GM10248 (cell line): ENCODE results near the gene SLCO2B1.

Source experiments
- CTCF ChIA-PET: fragments of 300-600 bp; sonication (Branson Sonifier 250); formaldehyde crosslinking; extraction: SDS; loops from one replicate; lab custom pipeline; 2021; ENCODE audit warnings: antibody characterized with exemption; lab: Yijun Ruan, JAX
- POLR2A ChIA-PET: fragments of 350-650 bp; sonication (Branson Sonifier 250); formaldehyde crosslinking; extraction: SDS; loops from one replicate; lab custom pipeline; 2020; ENCODE audit warnings: antibody characterized with exemption; lab: Yijun Ruan, JAX
- DNase-seq: peaks from one replicate; pipeline ENCODE4 v3.0.0; 2012; ENCODE audit errors: extremely low spot score
- TF ChIP-seq, protein P1 (sequence below): IDR thresholded peaks from 2 replicates; pipeline ENCODE4 v1.5.1; 2012; ENCODE audit warnings: mild to moderate bottlenecking, low read depth; ENCODE audit errors: extremely low read depth, missing control alignments, control extremely low read depth

The SLCO2B1 gene

DNA sequence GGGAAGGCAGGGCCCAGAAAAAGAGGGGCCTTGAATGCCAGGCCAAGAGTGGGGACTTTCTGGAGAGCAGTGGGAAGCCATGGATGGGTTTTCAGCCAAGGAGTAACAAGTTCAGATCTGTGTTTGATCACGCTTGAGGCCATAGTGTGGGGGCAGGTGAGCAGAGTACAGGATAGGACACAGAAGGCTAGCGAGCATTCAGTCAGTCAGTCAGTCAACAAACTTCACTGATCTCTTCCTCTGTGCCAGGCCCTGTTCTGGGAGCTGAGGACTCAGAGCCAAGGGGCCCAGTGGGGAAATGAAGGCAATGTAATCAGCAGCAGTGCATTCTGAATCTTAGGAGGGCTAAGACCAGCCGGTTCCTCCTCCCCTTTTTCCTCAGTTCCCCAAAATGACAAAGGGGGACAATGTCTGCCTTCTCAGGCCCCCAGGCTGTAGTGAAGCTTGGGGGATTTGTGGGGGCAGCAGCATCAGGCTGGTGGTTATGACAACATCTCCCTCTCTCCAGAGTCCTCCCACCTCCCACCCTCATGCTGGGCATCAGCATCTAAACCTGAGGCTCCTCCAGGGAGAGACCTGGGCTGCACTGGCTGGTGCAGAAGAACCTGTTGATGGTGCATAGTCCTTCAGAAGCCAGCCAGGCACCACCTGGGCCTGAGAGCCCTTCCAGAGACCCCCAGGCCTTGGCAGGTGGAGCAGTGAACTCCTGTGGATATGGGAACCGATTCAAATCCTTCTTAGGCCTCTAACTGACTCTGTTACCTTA, 46.8 kb downstream of the SLCO2B1 start:
- CTCF ChIA-PET = no interaction called here
- POLR2A ChIA-PET = no interaction called here
- TF ChIP-seq, protein P1, sequence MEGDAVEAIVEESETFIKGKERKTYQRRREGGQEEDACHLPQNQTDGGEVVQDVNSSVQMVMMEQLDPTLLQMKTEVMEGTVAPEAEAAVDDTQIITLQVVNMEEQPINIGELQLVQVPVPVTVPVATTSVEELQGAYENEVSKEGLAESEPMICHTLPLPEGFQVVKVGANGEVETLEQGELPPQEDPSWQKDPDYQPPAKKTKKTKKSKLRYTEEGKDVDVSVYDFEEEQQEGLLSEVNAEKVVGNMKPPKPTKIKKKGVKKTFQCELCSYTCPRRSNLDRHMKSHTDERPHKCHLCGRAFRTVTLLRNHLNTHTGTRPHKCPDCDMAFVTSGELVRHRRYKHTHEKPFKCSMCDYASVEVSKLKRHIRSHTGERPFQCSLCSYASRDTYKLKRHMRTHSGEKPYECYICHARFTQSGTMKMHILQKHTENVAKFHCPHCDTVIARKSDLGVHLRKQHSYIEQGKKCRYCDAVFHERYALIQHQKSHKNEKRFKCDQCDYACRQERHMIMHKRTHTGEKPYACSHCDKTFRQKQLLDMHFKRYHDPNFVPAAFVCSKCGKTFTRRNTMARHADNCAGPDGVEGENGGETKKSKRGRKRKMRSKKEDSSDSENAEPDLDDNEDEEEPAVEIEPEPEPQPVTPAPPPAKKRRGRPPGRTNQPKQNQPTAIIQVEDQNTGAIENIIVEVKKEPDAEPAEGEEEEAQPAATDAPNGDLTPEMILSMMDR = no peak
- no peak for DNase-seq

DNA sequence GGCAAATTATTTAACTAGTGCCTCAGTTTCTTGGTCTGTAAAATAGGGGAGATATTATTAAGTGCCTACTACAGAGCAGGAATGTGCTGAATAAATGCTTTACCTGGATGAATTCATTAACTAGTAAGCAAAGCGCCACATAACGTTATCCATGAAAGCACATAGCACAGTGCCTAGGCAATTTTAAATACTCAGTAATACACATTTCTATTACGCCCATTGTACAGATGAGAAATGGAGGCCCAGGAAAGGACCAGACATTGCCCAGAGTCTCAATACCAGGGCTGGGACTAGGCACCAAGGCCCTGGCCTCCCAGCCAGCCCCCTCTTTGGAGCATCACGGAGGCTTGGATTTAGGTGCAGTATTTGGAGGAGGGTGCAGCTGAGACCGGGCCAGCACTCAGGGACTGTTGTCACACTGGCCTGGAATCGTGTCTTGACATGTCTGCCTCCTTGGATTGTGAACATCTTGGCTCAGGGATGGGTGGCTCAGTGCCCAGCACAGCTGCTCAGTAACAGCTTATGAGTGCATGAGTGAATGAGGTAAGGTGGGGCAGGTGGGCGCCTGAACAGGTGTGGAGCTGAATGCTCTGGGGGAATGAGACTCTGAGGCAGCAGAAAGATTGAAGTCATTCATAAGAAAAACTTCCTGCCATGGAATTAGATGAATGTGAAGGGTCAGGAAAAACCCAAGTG, 47.5 kb downstream of the SLCO2B1 start:
- ChIA-PET CTCF (no interaction called here), POLR2A (no interaction called here)
- TF ChIP-seq, protein P1 = no peak
- DNase-seq = no peak

DNA sequence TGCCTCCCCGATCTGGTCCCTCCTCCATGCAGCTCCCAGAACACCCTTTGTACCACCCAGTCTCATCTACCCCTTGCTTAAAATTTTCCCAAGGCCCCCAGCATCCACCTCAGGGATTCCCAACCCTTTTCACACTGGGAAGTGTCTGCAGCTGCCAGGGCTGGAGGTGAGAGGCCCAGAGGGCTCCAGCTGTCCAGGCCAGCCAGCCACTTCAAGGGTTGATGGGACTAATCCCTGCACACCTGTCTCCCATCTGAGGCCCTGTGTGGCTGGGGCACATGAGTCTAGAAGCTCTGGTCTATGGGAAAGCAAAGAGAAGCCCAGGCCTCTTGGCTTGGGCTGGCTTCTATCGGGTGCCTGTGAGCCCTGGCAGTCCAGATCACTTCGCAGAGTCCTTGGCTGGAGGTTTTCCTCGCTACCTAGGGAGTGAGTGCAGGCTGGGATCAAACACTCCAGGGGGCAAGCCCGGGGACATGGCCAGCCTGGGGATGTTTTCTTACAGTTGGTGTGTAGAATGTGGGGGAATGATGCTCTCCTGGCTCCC, 48.6 kb downstream of the SLCO2B1 start:
- ChIA-PET CTCF (no interaction called here), POLR2A (no interaction called here)
- no peak for DNase-seq
- TF ChIP-seq, protein P1 = no peak

DNA sequence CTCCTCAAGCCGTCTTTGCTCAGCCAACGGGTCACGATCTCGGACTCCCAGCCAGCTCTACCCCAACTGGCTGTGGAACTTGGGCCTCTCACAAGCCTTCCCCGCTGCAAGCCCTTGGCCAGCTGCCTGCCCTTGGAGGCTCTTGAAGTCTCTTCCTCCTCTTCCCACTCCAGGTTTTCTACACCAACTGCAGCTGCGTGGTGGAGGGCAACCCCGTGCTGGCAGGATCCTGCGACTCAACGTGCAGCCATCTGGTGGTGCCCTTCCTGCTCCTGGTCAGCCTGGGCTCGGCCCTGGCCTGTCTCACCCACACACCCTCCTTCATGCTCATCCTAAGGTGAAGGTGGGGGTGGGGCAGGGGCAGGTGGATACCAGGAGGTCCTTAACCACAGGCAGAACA, 49.1 kb downstream of the SLCO2B1 start:
- POLR2A ChIA-PET = no interaction called here
- CTCF ChIA-PET = no interaction called here
- TF ChIP-seq, protein P1 = no peak
- no peak for DNase-seq

DNA sequence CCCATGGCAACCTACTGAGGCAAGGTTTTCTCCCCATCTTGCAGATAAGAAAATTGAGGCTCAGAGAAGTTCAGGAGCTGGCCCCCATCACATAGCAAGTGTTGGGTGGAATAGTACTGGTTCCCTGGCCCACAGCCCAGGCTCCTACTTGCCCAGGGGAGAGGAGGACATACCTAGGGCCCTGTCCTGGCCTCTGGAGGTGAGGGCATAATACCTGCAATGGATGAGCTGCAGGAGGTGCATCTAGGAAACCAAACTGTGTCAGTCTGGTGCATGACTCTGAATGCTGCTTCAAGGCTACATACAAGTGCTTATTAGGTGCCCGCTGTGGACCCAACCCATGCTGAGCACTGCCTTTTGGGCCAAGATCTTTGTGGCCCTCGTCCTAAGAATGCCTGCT, 49.6 kb downstream of the SLCO2B1 start:
- ChIA-PET POLR2A (no interaction called here), CTCF (interaction anchor here (1.2 to 1.8 kb wide), 2 partner anchors 11 to 168 kb away, joined by 3 to 7 read pairs; no protein-coding TSS in a partner anchor)
- DNase-seq = no peak
- TF ChIP-seq, protein P1 = no peak

DNA sequence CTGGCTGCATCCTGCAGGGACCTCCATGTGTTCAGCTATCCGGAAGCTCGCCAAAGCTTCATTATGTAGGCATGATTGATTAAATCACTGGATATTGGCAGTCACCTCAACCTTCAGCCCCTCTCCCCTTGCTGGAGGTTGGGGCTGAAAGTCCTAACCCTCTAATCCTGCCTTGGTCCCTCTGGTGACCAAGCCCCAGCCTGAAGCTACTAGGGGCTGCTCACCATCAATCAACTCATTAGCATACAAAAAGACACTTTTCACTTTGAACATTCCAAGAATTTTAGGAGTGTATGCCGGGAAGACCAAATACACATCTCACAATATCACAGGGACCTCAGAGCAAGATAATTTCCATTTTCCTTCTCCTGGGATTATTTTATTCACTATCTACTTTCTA, 50.9 kb downstream of the SLCO2B1 start:
- DNase-seq = no peak
- ChIA-PET POLR2A (no interaction called here), CTCF (interaction anchor here (0.9 to 9.6 kb wide), 8 partner anchors 10 to 179 kb away, joined by 3 to 301 read pairs (median 4); partner anchors contain the start of gene SLCO2B1)
- TF ChIP-seq, protein P1 = no peak
